Brain microvascular endothelial cell (primary cell): Measurements from ENCODE around the gene SWI5.

Experiments used
- DNase-seq: peaks from one replicate; pipeline ENCODE4 v3.0.0-alpha.2; 2020
- H3K27ac ChIP-seq: fragments of 250-450 bp; sonication (Bioruptor Pico); 2 replicates; pipeline ENCODE4 v1.5.1; 2020; ENCODE audit warnings: mild to moderate bottlenecking, moderate library complexity
- H3K27me3 ChIP-seq: fragments of 250-450 bp; sonication (Bioruptor Pico); replicated peaks from 2 replicates; pipeline ENCODE4 v1.5.1; 2020; ENCODE audit warnings: mild to moderate bottlenecking
- H3K36me3 ChIP-seq: fragments of 250-450 bp; sonication (Bioruptor Pico); replicated peaks from 2 replicates; pipeline ENCODE4 v1.5.1; 2020; ENCODE audit warnings: mild to moderate bottlenecking
- H3K4me3 ChIP-seq: 2 replicates; pipeline ENCODE4 v1.5.1; 2011; ENCODE audit warnings: low read depth, mild to moderate bottlenecking, control low read depth, low read length, moderate library complexity
- CTCF ChIP-seq: IDR thresholded peaks from 2 replicates; pipeline ENCODE4 v1.5.1; 2011; ENCODE audit warnings: low read depth, mild to moderate bottlenecking, moderate library complexity, low read length, control low read depth, inconsistent platforms; ENCODE audit errors: missing control alignments
- in situ Hi-C: cut with HindIII; loops from 2 replicates; pipeline ENCODE4 v1.10.0; 2017; ENCODE audit warnings: low sequenced_read_pairs, low pct_ligation_motif_present

SWI5 gene

GRCh38 chr9:128233817-128234406 lies 42.2 kb upstream of the SWI5 start:
- H3K27ac ChIP-seq, result no peak overlapping the region
- no peaks in the 10 kb centered on the region for H3K27me3 ChIP-seq
- H3K36me3 ChIP-seq, result no peaks in the 10 kb centered on the region
- no peak overlapping the region for H3K4me3 ChIP-seq
- TF ChIP-seq CTCF, result no peak
- no peak for DNase-seq
- in situ Hi-C loops, result no loop called here

- Histone ChIP-seq H3K27me3 (no peaks in the 10 kb centered on the region), H3K4me3 (no peak overlapping the region), H3K36me3 (no peaks in the 10 kb centered on the region), H3K27ac (no peak overlapping the region)
- no peak for DNase-seq
- TF ChIP-seq CTCF, result no peak
- in situ Hi-C loops, result no loop called here
Observed at GRCh38 chr9:128242124-128242523, 34.0 kb upstream of the SWI5 start.

GRCh38 chr9:128242828-128243214 lies 33.3 kb upstream of the SWI5 start:
- no peak for TF ChIP-seq CTCF
- Histone ChIP-seq H3K4me3 (no peak overlapping the region), H3K27ac (no peak overlapping the region), H3K36me3 (no peaks in the 10 kb centered on the region), H3K27me3 (no peaks in the 10 kb centered on the region)
- in situ Hi-C loops, result no loop called here
- no peak for DNase-seq

GRCh38 chr9:128243215-128244018 lies 32.7 kb upstream of the SWI5 start:
- no peak overlapping the region for H3K27ac ChIP-seq

GRCh38 chr9:128244091-128244836 lies 31.8 kb upstream of the SWI5 start:
- Histone ChIP-seq H3K36me3 (no peaks in the 10 kb centered on the region), H3K27me3 (no peaks in the 10 kb centered on the region), H3K27ac (no peak overlapping the region), H3K4me3 (peak overlapping the region; percentile 49)
- TF ChIP-seq CTCF, result no peak
- no peak for DNase-seq
- in situ Hi-C loops, result no loop called here

More at GRCh38 chr9:128243215-128244018, 32.7 kb upstream of the SWI5 start:
- TF ChIP-seq CTCF, result no peak
- Histone ChIP-seq H3K36me3 (no peaks in the 10 kb centered on the region), H3K27me3 (no peaks in the 10 kb centered on the region), H3K4me3 (no peak overlapping the region)
- in situ Hi-C loops, result no loop called here
- DNase-seq, result no peak
